Neural progenitor cell (in vitro differentiated cells): ENCODE results near the gene DIAPH3. TPM values are rescaled to one million over a fixed set of nuclear protein-coding genes. Genes with fewer than 3 reads are reported as not detected.

Experiments used
- DNase-seq: peaks from one replicate; pipeline ENCODE4 v3.0.0-alpha.2; 2016; ENCODE audit warnings: low spot score
- H2AFZ ChIP-seq: fragments of 200-600 bp; sonication (generic); replicated peaks from 2 replicates; pipeline ENCODE4 v1.6.1; 2016; ENCODE audit warnings: antibody characterized with exemption
- H3F3A ChIP-seq: fragments of 200-600 bp; sonication (generic); 2 replicates; pipeline ENCODE4 v1.6.1; 2016; ENCODE audit warnings: antibody characterized with exemption, low read depth
- H3K27ac ChIP-seq: fragments of 200-600 bp; sonication (generic); 2 replicates; pipeline ENCODE4 v1.5.1; 2016; ENCODE audit warnings: mild to moderate bottlenecking
- H3K27me3 ChIP-seq: fragments of 200-600 bp; sonication (generic); 2 replicates; pipeline ENCODE4 v1.6.1; 2016; ENCODE audit warnings: mild to moderate bottlenecking, moderate library complexity
- H3K36me3 ChIP-seq: fragments of 200-600 bp; sonication (generic); 2 replicates; pipeline ENCODE4 v1.5.1; 2016
- H3K4me1 ChIP-seq: fragments of 200-600 bp; sonication (generic); 2 replicates; pipeline ENCODE4 v1.6.1; 2016; ENCODE audit warnings: mixed run types
- H3K4me2 ChIP-seq: fragments of 200-600 bp; sonication (generic); 2 replicates; pipeline ENCODE4 v1.6.1; 2016
- H3K4me3 ChIP-seq: fragments of 200-600 bp; sonication (generic); 2 replicates; pipeline ENCODE4 v1.5.1; 2016
- H3K79me2 ChIP-seq: fragments of 200-600 bp; sonication (generic); 2 replicates; pipeline ENCODE4 v1.6.1; 2016; ENCODE audit warnings: low read depth
- H3K9ac ChIP-seq: fragments of 200-600 bp; sonication (generic); 2 replicates; pipeline ENCODE4 v1.6.1; 2016
- H3K9me3 ChIP-seq: fragments of 200-600 bp; sonication (generic); 2 replicates; pipeline ENCODE4 v1.5.1; 2016; ENCODE audit warnings: low read depth
- H4K20me1 ChIP-seq: fragments of 200-600 bp; sonication (generic); 2 replicates; pipeline ENCODE4 v1.6.1; 2016; ENCODE audit warnings: low read depth
- H3K27ac Mint-ChIP-seq: 3 replicates; pipeline ENCODE4 v1.8.0; 2021; ENCODE audit warnings: mixed read lengths
- H3K27me3 Mint-ChIP-seq: 2 replicates; pipeline ENCODE4 v1.8.0; 2022; ENCODE audit warnings: low read depth, mild to moderate bottlenecking, inconsistent platforms, moderate library complexity, mixed read lengths; ENCODE audit not compliant: insufficient read depth
- H3K36me3 Mint-ChIP-seq: 3 replicates; pipeline ENCODE4 v1.8.0; 2021; ENCODE audit warnings: mixed read lengths
- H3K4me1 Mint-ChIP-seq: 3 replicates; pipeline ENCODE4 v1.8.0; 2021; ENCODE audit warnings: mixed read lengths
- H3K4me3 Mint-ChIP-seq: 3 replicates; pipeline ENCODE4 v1.8.0; 2021; ENCODE audit warnings: mild to moderate bottlenecking, moderate library complexity, mixed read lengths
- H3K9me3 Mint-ChIP-seq: 3 replicates; pipeline ENCODE4 v1.8.0; 2020; ENCODE audit warnings: mixed read lengths
- CTCF ChIP-seq: fragments of 200-600 bp; sonication (generic); IDR thresholded peaks from 2 replicates; pipeline ENCODE4 v1.5.1; 2017; ENCODE audit warnings: antibody characterized with exemption, mild to moderate bottlenecking
- EZH2 ChIP-seq: fragments of 200-600 bp; sonication (generic); IDR thresholded peaks from 2 replicates; pipeline ENCODE4 v1.6.1; 2017; ENCODE audit warnings: antibody characterized with exemption, mild to moderate bottlenecking, moderate library complexity
- EZH2phosphoT487 ChIP-seq: fragments of 200-600 bp; sonication (generic); IDR thresholded peaks from 2 replicates; pipeline ENCODE4 v1.6.1; 2017; ENCODE audit warnings: antibody characterized with exemption
- total RNA-seq: library from RNA; depleted of rRNA; stranded (reverse); fragments of >200 nt; gene quantifications from 2 replicates; pipeline ENCODE4 v1.2.3, GENCODE V29; 2015; ENCODE audit warnings: low replicate concordance

DIAPH3 gene
- total RNA-seq, 1 donor from 2014 or later: 51.5 TPM

- no peak overlapping the region for H3K27ac ChIP-seq
Observed at GRCh38 chr13:59635589-59635988, 528.1 kb downstream of the DIAPH3 start.

GRCh38 chr13:59633290-59633689, 530.4 kb downstream of the DIAPH3 start:
- Histone ChIP-seq H3F3A (peaks cover 13% of the 10 kb centered on the region), H3K36me3 (no peaks in the 10 kb centered on the region), H3K79me2 (no peaks in the 10 kb centered on the region), H3K9me3 (no peaks in the 10 kb centered on the region), H3K4me3 (no peak overlapping the region), H3K4me1 (peaks cover 47% of the 10 kb centered on the region), H3K9ac (no peak overlapping the region), H4K20me1 (no peaks in the 10 kb centered on the region), H3K27ac (no peak overlapping the region), H3K27me3 (no peaks in the 10 kb centered on the region), H3K4me2 (no peak overlapping the region), H2AFZ (peak overlapping the region; percentile 37)
- no peak overlapping the region for H3K4me3 Mint-ChIP-seq
- peaks cover 2% of the 10 kb centered on the region for H3K27me3 Mint-ChIP-seq
- H3K9me3 Mint-ChIP-seq: peaks cover 3% of the 10 kb centered on the region
- H3K4me1 Mint-ChIP-seq: peaks cover 18% of the 10 kb centered on the region
- no peaks in the 10 kb centered on the region for H3K36me3 Mint-ChIP-seq
- TF ChIP-seq EZH2 (no peak), EZH2phosphoT487 (no peak), CTCF (no peak)
- no peak overlapping the region for H3K27ac Mint-ChIP-seq
- DNase-seq: no peak

More at GRCh38 chr13:59635589-59635988, 528.1 kb downstream of the DIAPH3 start:
- H3K9me3 ChIP-seq: no peaks in the 10 kb centered on the region
- H3K4me3 Mint-ChIP-seq: no peak overlapping the region
- no peak overlapping the region for H3K4me3 ChIP-seq
- H3K4me2 ChIP-seq: no peak overlapping the region
- H3K9ac ChIP-seq: no peak overlapping the region
- no peaks in the 10 kb centered on the region for H3K79me2 ChIP-seq
- H3K9me3 Mint-ChIP-seq: peaks cover 3% of the 10 kb centered on the region
- H3K27me3 ChIP-seq: no peaks in the 10 kb centered on the region
- no peaks in the 10 kb centered on the region for H3K36me3 ChIP-seq
- no peak for DNase-seq
- H3F3A ChIP-seq: peaks cover 13% of the 10 kb centered on the region
- no peaks in the 10 kb centered on the region for H4K20me1 ChIP-seq
- H3K4me1 ChIP-seq: peaks cover 44% of the 10 kb centered on the region
- H3K36me3 Mint-ChIP-seq: no peaks in the 10 kb centered on the region
- peaks cover 12% of the 10 kb centered on the region for H3K4me1 Mint-ChIP-seq
- no peak overlapping the region for H2AFZ ChIP-seq
- no peak for TF ChIP-seq CTCF
- TF ChIP-seq EZH2phosphoT487: no peak
- TF ChIP-seq EZH2: no peak
- H3K27me3 Mint-ChIP-seq: peaks cover 2% of the 10 kb centered on the region
- H3K27ac Mint-ChIP-seq: no peak overlapping the region

DNA sequence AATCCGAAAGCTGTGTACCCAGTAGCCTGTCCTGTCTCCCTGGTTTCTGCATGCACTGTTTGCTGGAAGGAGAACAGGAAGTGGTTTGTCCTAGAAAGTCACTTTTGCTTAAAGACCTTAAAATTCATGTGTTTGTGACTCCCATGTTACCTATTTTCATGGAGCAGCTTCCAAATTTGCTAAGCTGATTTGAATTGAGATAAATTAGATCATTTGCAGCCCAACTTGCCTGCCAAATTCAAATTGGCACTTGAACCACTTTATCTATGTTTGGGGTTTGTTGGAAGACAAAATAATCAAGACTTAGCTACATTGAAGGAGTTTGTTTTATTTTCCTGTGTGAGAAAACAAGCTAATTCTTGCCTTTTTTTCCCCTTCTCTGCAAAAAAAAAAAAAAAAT, 532.5 kb downstream of the DIAPH3 start:
- Histone ChIP-seq H3F3A (peaks cover 13% of the 10 kb centered on the region), H3K4me3 (no peak overlapping the region), H3K79me2 (no peaks in the 10 kb centered on the region), H3K4me1 (peaks cover 47% of the 10 kb centered on the region), H3K9me3 (no peaks in the 10 kb centered on the region), H2AFZ (peak overlapping the region; percentile 10), H3K36me3 (no peaks in the 10 kb centered on the region), H3K4me2 (peak overlapping the region; percentile 16), H3K27ac (peak overlapping the region; percentile 16), H3K27me3 (no peaks in the 10 kb centered on the region), H4K20me1 (no peaks in the 10 kb centered on the region), H3K9ac (no peak overlapping the region)
- Mint-ChIP-seq H3K36me3 (no peaks in the 10 kb centered on the region), H3K27me3 (no peaks in the 10 kb centered on the region), H3K4me1 (peaks cover 18% of the 10 kb centered on the region), H3K4me3 (no peak overlapping the region), H3K9me3 (no peaks in the 10 kb centered on the region), H3K27ac (no peak overlapping the region)
- TF ChIP-seq CTCF (no peak), EZH2phosphoT487 (no peak), EZH2 (no peak)
- no peak for DNase-seq
